Esophagus muscularis mucosa (tissue), 3 donors: ENCODE results near the gene KRTAP22-2.

Source experiments
- CTCF ChIP-seq, 3 experiments: fragments of 200-600 bp in 2 of 3; fragments of 450-650 bp in 1 of 3; sonication (generic) in 2 of 3; IDR thresholded peaks; one replicate each; pipeline ENCODE4 v1.5.1; 2017 to 2019; ENCODE audit warnings: antibody characterized with exemption in 3 of 3, mild to moderate bottlenecking in 2 of 3, moderate library complexity in 1 of 3
- POLR2A ChIP-seq: fragments of 450-650 bp; IDR thresholded peaks from one replicate; pipeline ENCODE4 v1.6.1; 2017; ENCODE audit warnings: antibody characterized with exemption, moderate library complexity, mild to moderate bottlenecking, low read depth

- no peak for TF ChIP-seq CTCF (IDR thresholded peaks at IDR 0.05)
- TF ChIP-seq POLR2A: no peak
These were observed 37.4 kb downstream of the KRTAP22-2 start for GRCh38 chr21:30552782-30553181.
